Right lobe of liver (tissue), 6 donors: ENCODE results near the gene DCLRE1B. TPM values are rescaled to one million over a fixed set of nuclear protein-coding genes. Genes with fewer than 3 reads are reported as not detected.
A peak's percentile ranks its signal among the peaks of the same experiment; 100 is the strongest.

Source experiments
- ATAC-seq, 4 donors: fragments of 200-7000 bp; cut with Tn5 transposase; one replicate each; pipeline ENCODE4 v1.9.1; 2020; ENCODE audit warnings: mild to moderate bottlenecking in 4 of 4, moderate library complexity in 4 of 4
- DNase-seq, 3 donors: peaks; one replicate each; pipeline ENCODE4 v3.0.0-alpha.2; 2020
- H3K27ac ChIP-seq, 3 donors: fragments of 200-600 bp; one replicate each; pipeline ENCODE4 v1.8.0; 2022
- H3K27me3 ChIP-seq, 2 donors: fragments of 200-600 bp; one replicate each; pipeline ENCODE4 v1.8.0; 2022
- H3K36me3 ChIP-seq, 4 donors: fragments of 200-600 bp; sonication (generic) in 1 of 4; one replicate each; pipeline versions ENCODE4 v1.5.1 to v1.8.0; 2017 to 2022; ENCODE audit warnings: control low read depth in 1 of 4
- H3K4me1 ChIP-seq, 4 donors: fragments of 200-600 bp; sonication (generic) in 1 of 4; one replicate each; pipeline versions ENCODE4 v1.5.1 to v1.8.0; 2017 to 2022; ENCODE audit warnings: control low read depth in 1 of 4
- H3K4me3 ChIP-seq, 3 donors: fragments of 200-600 bp; one replicate each; pipeline ENCODE4 v1.8.0; 2022
- H3K9me3 ChIP-seq, 4 donors: fragments of 200-600 bp; sonication (generic) in 1 of 4; one replicate each; pipeline versions ENCODE4 v1.5.1 to v1.8.0; 2017 to 2022; ENCODE audit warnings: control low read depth in 1 of 4
- POLR2A ChIP-seq: fragments of 450-650 bp; IDR thresholded peaks from one replicate; pipeline ENCODE4 v1.6.1; 2017; ENCODE audit warnings: antibody characterized with exemption, mild to moderate bottlenecking
- WGBS: methylation state at CpG from one replicate; pipeline ENCODE4 v1.1.6; 2018; ENCODE audit warnings: low coverage, low lambda C conversion rate; ENCODE audit not compliant: insufficient coverage; ENCODE audit errors: missing lambda C conversion rate; 5-methylcytosine and 5-hydroxymethylcytosine counted together
- intact Hi-C, 2 donors: fragments of 100-400 bp; cut with DNase I; formaldehyde crosslinking; loops; one replicate each; pipeline versions ENCODE4 v1.11.2 to v1.14.1; 2022
- total RNA-seq, 6 experiments: library from RNA; depleted of rRNA in 2 of 6; stranded (reverse); fragments of >200 nt in 2 of 6; fragmentation: NEBNext Ultra II Directional in 3 of 6; extraction: Animal tissue kit (Norgen Biotek cat#: 25700) in 3 of 6; gene quantifications; one replicate each; pipeline versions ENCODE4 v1.1.0 to v1.2.4, GENCODE V29; 2016 to 2023
- TF ChIP-seq, protein P1 (sequence below), 4 donors: fragments of 200-600 bp in 3 of 4; fragments of 450-650 bp in 1 of 4; IDR thresholded peaks; one replicate each; pipeline versions ENCODE4 v1.5.1 to v1.8.0; 2016 to 2022; ENCODE audit warnings: antibody characterized with exemption in 4 of 4, mild to moderate bottlenecking in 2 of 4
- donor health status: DM: no; HTN: yes; CAD: no.
- donor health status: DM: no; HTN: no; CAD: no.
- donor health status: DM: no; HTN: no; CAD: no.
- donor health status: DM: no; HTN: yes; CAD: no.
- donor health status: DM: no; HTN: yes; CAD: no.

Gene DCLRE1B
- total RNA-seq, 6 experiments from 2014 or later, result 1.6 to 3.3 (median 1.9) TPM

DNA sequence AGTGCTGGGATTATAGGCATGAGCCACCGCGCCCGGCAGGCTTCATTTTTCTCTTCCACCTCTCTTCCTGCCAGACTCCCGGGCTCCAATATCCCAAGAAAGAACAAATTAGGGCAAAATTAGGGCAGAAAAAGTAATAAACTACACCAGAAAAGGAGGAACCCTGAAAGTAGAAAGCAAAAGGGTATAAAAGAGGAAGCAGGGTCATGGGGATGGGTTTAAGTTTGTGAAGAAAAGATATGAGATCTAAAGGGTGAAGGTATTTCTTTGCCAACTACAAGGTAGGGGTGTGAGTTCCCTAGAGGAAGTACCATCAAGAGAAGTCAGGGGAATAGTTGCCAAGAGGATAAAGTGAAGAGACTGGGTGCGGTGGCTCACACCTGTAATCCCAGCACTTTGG, 43.5 kb upstream of the DCLRE1B start:
- ATAC-seq (no peak), DNase-seq (no peak)
- no peaks in the 10 kb centered on the region for H3K27me3 ChIP-seq
- H3K27ac ChIP-seq, result no peak overlapping the region
- no peaks in the 10 kb centered on the region for H3K36me3 ChIP-seq
- no peaks in the 10 kb centered on the region for H3K4me1 ChIP-seq
- no peak overlapping the region for H3K4me3 ChIP-seq
- 85% methylated on average over 4 of the region's 5 CpGs for WGBS
- no peaks in the 10 kb centered on the region for H3K9me3 ChIP-seq
- intact Hi-C loops, result no loop called here
- TF ChIP-seq, protein P1, sequence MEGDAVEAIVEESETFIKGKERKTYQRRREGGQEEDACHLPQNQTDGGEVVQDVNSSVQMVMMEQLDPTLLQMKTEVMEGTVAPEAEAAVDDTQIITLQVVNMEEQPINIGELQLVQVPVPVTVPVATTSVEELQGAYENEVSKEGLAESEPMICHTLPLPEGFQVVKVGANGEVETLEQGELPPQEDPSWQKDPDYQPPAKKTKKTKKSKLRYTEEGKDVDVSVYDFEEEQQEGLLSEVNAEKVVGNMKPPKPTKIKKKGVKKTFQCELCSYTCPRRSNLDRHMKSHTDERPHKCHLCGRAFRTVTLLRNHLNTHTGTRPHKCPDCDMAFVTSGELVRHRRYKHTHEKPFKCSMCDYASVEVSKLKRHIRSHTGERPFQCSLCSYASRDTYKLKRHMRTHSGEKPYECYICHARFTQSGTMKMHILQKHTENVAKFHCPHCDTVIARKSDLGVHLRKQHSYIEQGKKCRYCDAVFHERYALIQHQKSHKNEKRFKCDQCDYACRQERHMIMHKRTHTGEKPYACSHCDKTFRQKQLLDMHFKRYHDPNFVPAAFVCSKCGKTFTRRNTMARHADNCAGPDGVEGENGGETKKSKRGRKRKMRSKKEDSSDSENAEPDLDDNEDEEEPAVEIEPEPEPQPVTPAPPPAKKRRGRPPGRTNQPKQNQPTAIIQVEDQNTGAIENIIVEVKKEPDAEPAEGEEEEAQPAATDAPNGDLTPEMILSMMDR (IDR thresholded peaks at IDR 0.05), result no peak
- no peak for TF ChIP-seq POLR2A

DNA sequence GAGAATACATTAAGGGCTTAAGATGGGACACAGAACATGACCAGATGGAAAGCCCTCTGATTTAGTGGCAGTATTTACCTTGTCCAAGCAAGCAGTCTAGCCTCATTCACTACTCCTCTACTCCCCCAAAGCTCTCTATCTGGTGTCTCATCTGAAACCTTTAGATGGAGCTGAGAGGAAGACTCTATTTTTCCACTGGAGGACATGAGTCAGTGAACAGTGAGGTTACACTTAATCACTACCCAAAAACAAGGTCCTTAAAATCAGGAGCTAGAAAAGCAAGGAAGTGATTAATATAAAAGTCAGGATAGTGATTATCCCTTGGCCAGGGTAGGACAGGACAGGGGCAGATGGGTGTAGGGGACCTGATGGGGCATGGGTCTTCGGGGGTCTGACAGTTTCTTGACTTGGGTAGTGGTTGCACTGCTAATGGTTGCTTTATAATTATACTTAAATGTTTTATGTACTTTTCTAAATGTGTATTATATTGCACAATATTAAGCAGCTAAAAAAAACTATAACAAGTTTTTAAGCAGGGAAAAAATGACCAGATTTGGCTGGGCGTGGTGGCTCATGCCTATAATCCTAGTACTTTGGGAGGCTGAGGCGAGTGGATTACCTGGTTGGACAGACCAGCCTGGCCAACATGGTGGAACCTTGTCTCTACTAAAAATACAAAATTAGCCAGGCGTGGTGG, 36.6 kb upstream of the DCLRE1B start:
- Histone ChIP-seq H3K27me3 (no peaks in the 10 kb centered on the region), H3K36me3 (no peaks in the 10 kb centered on the region), H3K9me3 (no peaks in the 10 kb centered on the region), H3K4me3 (no peak overlapping the region), H3K27ac (no peak overlapping the region), H3K4me1 (no peaks in the 10 kb centered on the region)
- no peak for TF ChIP-seq POLR2A
- TF ChIP-seq, protein P1 (IDR thresholded peaks at IDR 0.05), result no peak
- DNase-seq, result no peak
- WGBS, result 66% methylated on average over 4 of the region's 4 CpGs
- intact Hi-C loops, result no loop called here
- no peak for ATAC-seq

DNA sequence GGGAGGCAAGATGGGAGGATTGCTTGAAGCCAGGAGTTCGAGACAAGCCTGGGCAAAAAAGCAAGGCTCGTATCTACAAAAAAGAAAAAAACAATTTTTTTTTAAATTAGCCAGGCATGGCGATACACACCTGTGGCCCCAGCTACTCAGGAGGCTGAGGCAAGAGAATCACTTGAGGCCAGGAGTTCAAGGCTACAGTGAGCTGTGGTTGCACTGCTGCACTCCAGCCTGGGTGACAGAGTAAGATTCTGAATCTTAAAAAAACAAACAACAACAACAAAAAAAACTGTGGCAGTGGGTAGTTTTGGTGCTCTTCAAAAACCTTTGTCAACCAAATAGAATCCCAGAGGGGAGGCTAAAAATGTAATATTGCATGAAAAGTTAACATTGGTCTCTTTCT, 34.3 kb upstream of the DCLRE1B start:
- no peaks in the 10 kb centered on the region for H3K9me3 ChIP-seq
- 81% methylated on average over 3 of the region's 3 CpGs for WGBS
- H3K27ac ChIP-seq, result no peak overlapping the region
- intact Hi-C loops, result no loop called here
- H3K36me3 ChIP-seq, result no peaks in the 10 kb centered on the region
- peak overlapping the region in 1 of 3 donors; percentile 13 for H3K4me3 ChIP-seq
- no peaks in the 10 kb centered on the region for H3K27me3 ChIP-seq
- no peaks in the 10 kb centered on the region for H3K4me1 ChIP-seq
- TF ChIP-seq, protein P1 (IDR thresholded peaks at IDR 0.05), result no peak
- TF ChIP-seq POLR2A, result no peak
- DNase-seq (no peak), ATAC-seq (no peak)

DNA sequence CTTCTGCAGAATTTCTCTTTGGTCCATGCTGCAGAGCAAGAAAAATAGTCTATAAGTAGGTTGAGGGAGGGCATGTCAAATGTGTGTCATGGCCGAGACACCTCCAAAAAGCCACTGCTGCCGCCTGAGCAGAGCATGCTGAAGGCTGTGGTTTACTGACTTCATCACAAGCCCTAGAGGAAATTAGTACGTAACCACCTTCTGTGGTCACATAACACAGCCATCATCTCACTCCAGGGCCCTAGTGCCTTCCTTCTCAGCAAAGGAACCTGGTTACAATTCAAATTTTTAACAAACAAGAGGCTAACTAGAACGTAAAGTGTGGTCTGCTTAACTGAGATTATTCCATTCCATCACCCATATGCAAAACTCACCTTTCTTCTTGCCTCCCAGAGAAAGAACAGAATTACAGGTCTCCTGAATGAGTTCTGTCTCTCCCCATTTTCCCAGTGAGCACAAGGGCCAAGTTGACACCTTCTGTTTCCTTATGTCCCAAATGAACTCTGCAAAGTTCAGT, 33.5 kb upstream of the DCLRE1B start, which contains the start of gene PTPN22:
Gene PTPN22 (minus strand): TSS at position 116 of the 517 bp plus-strand sequence.
- Histone ChIP-seq H3K4me1 (no peaks in the 10 kb centered on the region), H3K27ac (peak within 1 kb of the TSS in 2 of 3 donors; percentile 27 to 33), H3K36me3 (no peaks in the 10 kb centered on the region), H3K4me3 (peak within 1 kb of the TSS in 1 of 3 donors; percentile 13), H3K27me3 (no peaks in the 10 kb centered on the region), H3K9me3 (no peaks in the 10 kb centered on the region)
- peak; percentile 37 for TF ChIP-seq POLR2A
- TF ChIP-seq, protein P1 (IDR thresholded peaks at IDR 0.05), result no peak
- intact Hi-C loops, result no loop called here
- WGBS, result 51% methylated on average over 3 of the region's 4 CpGs
- peak in 2 of 3 donors; percentile 35 to 60 for DNase-seq
- ATAC-seq, result peak; percentile 72 to 86 (median 80)
